ENCODE measurements around the gene TRIM24.

TRIM24 gene

GRCh38 chr7:138515001-138515528, 55.0 kb downstream of the TRIM24 start:
- no peak for TF ChIP-seq SIN3A (IDR thresholded peaks at IDR 0.05; ENCODE audit: borderline replicate concordance, insufficient read depth, low read length)
- no peak for TF ChIP-seq TAF1 (IDR thresholded peaks at IDR 0.05; ENCODE audit: borderline replicate concordance, insufficient read depth, low read length)
- TF ChIP-seq POLR2AphosphoS5 (IDR thresholded peaks at IDR 0.05; ENCODE audit: low read depth, low read length), result no peak
- no peak for TF ChIP-seq REST (IDR thresholded peaks at IDR 0.05; ENCODE audit: insufficient read depth in 1 of 2, low read depth in 2 of 2, low read length in 2 of 2)
- no peak for TF ChIP-seq FOXP2 (optimal IDR thresholded peaks at IDR 0.05; ENCODE audit: borderline replicate concordance, extremely low read depth, extremely low read length, insufficient read depth)

- TF ChIP-seq TAF1 (IDR thresholded peaks at IDR 0.05; ENCODE audit: borderline replicate concordance, insufficient read depth, low read length), result no peak
- no peak for TF ChIP-seq POLR2AphosphoS5 (IDR thresholded peaks at IDR 0.05; ENCODE audit: low read depth, low read length)
- no peak for TF ChIP-seq FOXP2 (optimal IDR thresholded peaks at IDR 0.05; ENCODE audit: borderline replicate concordance, extremely low read depth, extremely low read length, insufficient read depth)
- TF ChIP-seq SIN3A (IDR thresholded peaks at IDR 0.05; ENCODE audit: borderline replicate concordance, insufficient read depth, low read length), result no peak
- no peak for TF ChIP-seq REST (IDR thresholded peaks at IDR 0.05; ENCODE audit: insufficient read depth in 1 of 2, low read depth in 2 of 2, low read length in 2 of 2)
Observed at GRCh38 chr7:138519061-138519798, 59.2 kb downstream of the TRIM24 start.

GRCh38 chr7:138520742-138521141, 60.7 kb downstream of the TRIM24 start:
- TF ChIP-seq FOXP2 (optimal IDR thresholded peaks at IDR 0.05; ENCODE audit: borderline replicate concordance, extremely low read depth, extremely low read length, insufficient read depth) (no peak), TAF1 (IDR thresholded peaks at IDR 0.05; ENCODE audit: borderline replicate concordance, insufficient read depth, low read length) (no peak), REST (IDR thresholded peaks at IDR 0.05; ENCODE audit: insufficient read depth in 1 of 2, low read depth in 2 of 2, low read length in 2 of 2) (no peak), POLR2AphosphoS5 (IDR thresholded peaks at IDR 0.05; ENCODE audit: low read depth, low read length) (no peak)

GRCh38 chr7:138521837-138522461, 61.9 kb downstream of the TRIM24 start:
- TF ChIP-seq TAF1 (IDR thresholded peaks at IDR 0.05; ENCODE audit: borderline replicate concordance, insufficient read depth, low read length) (no peak), REST (IDR thresholded peaks at IDR 0.05; ENCODE audit: insufficient read depth in 1 of 2, low read depth in 2 of 2, low read length in 2 of 2) (no peak), FOXP2 (optimal IDR thresholded peaks at IDR 0.05; ENCODE audit: borderline replicate concordance, extremely low read depth, extremely low read length, insufficient read depth) (no peak), POLR2AphosphoS5 (IDR thresholded peaks at IDR 0.05; ENCODE audit: low read depth, low read length) (no peak), SIN3A (IDR thresholded peaks at IDR 0.05; ENCODE audit: borderline replicate concordance, insufficient read depth, low read length) (no peak)
